ENCODE measurements around the gene DNAAF8. TPM values are rescaled to one million over a fixed set of nuclear protein-coding genes. Genes with fewer than 3 reads are reported as not detected.

Gene DNAAF8
- total and polyA plus RNA-seq, 8 donors, result 0.23 to 1.0 (median 0.58) TPM

DNA sequence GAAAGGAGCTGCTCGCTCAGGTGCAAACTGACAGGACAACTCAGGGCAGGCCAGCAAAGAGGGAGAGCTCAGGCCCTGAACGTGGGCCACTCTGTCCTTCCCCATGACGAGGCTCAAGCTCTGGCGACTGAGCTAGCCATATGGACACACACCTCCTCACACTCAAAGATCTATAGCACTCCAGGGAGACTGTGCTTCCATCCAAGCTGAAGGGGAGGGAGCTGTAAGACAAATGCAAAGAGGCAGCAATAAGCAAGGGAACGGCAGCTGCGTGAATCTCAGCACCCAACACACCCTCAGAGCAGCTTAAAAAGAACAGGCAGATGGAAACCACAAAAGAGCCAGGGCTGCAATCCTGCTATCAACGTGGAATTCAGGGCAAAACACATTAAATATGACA is 27.5 kb upstream of the DNAAF8 start:
- no peak overlapping the region for H3K4me3 ChIP-seq
- no peak for FAIRE-seq
- H3K9me3 ChIP-seq, result no peaks in the 10 kb centered on the region
- H3K27ac ChIP-seq, result no peak overlapping the region
- H3K4me1 ChIP-seq, result no peaks in the 10 kb centered on the region
- TF ChIP-seq, protein P1, sequence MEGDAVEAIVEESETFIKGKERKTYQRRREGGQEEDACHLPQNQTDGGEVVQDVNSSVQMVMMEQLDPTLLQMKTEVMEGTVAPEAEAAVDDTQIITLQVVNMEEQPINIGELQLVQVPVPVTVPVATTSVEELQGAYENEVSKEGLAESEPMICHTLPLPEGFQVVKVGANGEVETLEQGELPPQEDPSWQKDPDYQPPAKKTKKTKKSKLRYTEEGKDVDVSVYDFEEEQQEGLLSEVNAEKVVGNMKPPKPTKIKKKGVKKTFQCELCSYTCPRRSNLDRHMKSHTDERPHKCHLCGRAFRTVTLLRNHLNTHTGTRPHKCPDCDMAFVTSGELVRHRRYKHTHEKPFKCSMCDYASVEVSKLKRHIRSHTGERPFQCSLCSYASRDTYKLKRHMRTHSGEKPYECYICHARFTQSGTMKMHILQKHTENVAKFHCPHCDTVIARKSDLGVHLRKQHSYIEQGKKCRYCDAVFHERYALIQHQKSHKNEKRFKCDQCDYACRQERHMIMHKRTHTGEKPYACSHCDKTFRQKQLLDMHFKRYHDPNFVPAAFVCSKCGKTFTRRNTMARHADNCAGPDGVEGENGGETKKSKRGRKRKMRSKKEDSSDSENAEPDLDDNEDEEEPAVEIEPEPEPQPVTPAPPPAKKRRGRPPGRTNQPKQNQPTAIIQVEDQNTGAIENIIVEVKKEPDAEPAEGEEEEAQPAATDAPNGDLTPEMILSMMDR (IDR thresholded peaks at IDR 0.05), result no peak
- 86 to 87% methylated on average over 7 of the region's 7 CpGs for WGBS, 2 donors
- no peaks in the 10 kb centered on the region for H3K27me3 ChIP-seq
- ATAC-seq, result no peak
- intact Hi-C loops (cut with DNase I), result no loop called here
- peak in 1 of 6 donors; percentile 12 for DNase-seq
- peaks cover 0 to 18% (median 6%) of the 10 kb centered on the region in 3 donors for H3K36me3 ChIP-seq

DNA sequence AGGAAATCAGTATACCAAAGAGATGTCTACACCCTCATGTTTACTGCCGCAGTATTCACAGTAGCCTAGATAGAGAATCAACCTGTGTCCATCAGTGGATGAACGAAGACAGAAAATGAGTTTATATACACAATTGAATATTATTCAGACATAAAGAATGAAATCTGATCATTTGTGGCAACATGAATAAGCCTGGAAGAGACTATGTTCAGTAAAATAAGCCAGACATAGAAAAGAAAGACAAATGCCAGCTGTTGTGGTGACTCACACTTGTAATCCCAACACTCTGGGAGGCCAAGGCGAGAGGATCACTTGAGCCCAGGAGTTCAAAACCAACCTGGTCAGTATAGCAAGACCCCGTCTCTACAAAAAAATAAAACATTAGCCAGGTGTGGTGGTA is 24.9 kb upstream of the DNAAF8 start:
- TF ChIP-seq, protein P1 (IDR thresholded peaks at IDR 0.05), result no peak
- FAIRE-seq (no peak), DNase-seq (no peak), ATAC-seq (no peak)
- Histone ChIP-seq H3K4me1 (no peaks in the 10 kb centered on the region), H3K27me3 (no peaks in the 10 kb centered on the region), H3K4me3 (no peak overlapping the region), H3K27ac (no peak overlapping the region), H3K9me3 (no peaks in the 10 kb centered on the region), H3K36me3 (peaks cover 0 to 11% (median 8%) of the 10 kb centered on the region in 3 donors)
- intact Hi-C loops (cut with DNase I), result no loop called here
- 98 to 99% methylated on average over 4 of the region's 4 CpGs for WGBS, 2 donors

DNA sequence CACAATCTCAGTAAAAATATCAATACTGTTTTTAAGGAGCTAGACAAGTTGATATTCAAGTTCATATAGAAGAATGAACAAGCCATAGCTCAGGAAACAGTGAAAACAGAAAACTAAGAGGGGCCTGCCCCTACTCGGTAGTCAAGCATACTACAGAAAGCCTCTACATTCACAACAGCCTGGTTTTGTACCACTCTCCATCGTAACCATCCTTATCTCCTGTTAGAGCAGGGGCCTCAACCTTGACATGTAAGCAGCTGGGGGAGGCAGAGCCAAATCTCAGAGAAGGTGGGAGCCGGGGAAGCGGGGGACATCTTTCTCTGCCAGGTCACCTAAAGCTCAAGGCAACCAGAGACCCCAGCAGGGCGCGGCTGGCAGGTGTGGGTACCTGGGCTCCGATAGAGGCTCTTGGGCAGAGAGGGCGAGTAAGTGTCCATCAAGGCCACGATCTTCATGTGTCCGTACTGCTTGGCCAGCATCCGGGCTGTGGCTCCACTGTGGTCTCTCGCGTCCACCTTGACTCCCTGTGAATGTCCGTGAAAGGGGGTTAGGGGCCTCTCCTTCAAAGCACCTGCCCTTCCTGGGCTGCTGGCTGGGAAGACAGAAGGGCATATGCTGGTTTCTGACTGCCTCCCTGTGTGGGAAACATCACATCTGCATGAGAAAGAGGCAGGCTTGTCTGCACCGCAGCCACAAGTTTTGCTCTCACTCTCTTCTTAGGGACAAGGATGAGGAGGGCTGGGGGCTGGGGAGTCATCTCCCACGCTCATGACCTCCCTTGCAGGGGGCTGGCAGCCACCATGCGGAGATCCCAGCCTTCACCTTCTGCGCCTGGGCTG is 20.5 kb upstream of the DNAAF8 start:
- ATAC-seq (peak; percentile 83 to 95 (median 88)), DNase-seq (peak in 2 of 6 donors; percentile 42 to 51), FAIRE-seq (no peak)
- Histone ChIP-seq H3K4me3 (peak overlapping the region in 2 of 4 donors; percentile 19 to 31), H3K36me3 (peaks cover 0 to 5% (median 0%) of the 10 kb centered on the region in 3 donors), H3K9me3 (no peaks in the 10 kb centered on the region), H3K27ac (peak overlapping the region; percentile 6 to 50 (median 40)), H3K27me3 (no peaks in the 10 kb centered on the region), H3K4me1 (no peaks in the 10 kb centered on the region)
- intact Hi-C loops (cut with DNase I), result no loop called here
- 33 to 44% methylated on average over 18 of the region's 18 CpGs for WGBS, 2 donors
- TF ChIP-seq, protein P1 (IDR thresholded peaks at IDR 0.05), result no peak

DNA sequence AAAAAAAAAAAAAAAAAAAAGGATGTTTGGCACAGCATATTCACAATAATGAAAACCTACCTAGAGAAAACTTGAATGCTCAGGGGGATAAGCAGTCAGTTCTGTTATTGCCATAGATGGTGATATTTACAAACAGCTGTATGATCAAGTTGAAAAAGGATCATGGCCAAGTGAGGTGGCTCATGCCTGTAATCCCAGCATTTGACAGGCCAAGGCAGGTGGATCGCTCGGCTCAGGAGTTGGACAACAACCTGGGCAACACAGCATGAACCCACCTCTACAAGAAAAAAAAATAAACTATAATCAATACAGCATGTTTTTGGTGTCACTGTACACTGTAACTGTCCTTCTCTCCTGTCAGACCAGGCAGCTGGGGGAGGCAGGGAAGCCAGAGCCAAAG is 19.3 kb upstream of the DNAAF8 start:
- Histone ChIP-seq H3K4me1 (no peaks in the 10 kb centered on the region), H3K27me3 (no peaks in the 10 kb centered on the region), H3K36me3 (peaks cover 0 to 5% (median 0%) of the 10 kb centered on the region in 3 donors), H3K27ac (no peak overlapping the region), H3K4me3 (no peak overlapping the region), H3K9me3 (no peaks in the 10 kb centered on the region)
- TF ChIP-seq, protein P1 (IDR thresholded peaks at IDR 0.05), result no peak
- intact Hi-C loops (cut with DNase I), result no loop called here
- no peak for FAIRE-seq
- DNase-seq, result peak in 1 of 6 donors; percentile 10
- WGBS, 2 donors, result 92 to 93% methylated on average over 2 of the region's 2 CpGs
- ATAC-seq, result no peak

DNA sequence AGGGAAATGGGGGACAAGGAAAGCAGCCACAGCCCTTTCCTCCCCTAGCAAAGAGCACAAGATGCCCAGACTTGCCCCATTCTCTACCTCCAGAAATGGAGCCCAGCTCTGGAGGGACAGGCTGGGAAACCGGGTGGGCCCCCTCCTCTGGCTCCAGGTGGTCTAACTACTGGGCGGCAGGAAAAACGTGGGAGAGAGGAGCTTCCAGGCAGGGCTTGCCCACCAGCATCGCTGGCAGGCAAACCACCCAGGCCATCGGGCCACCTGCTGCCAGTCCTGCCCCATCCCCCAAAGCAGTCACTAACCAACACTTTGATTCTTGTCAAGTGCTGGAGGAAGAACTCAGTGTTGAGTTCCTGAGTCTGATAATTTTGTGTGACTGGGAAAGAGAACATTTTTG is 15.9 kb upstream of the DNAAF8 start:
- TF ChIP-seq, protein P1 (IDR thresholded peaks at IDR 0.05), result no peak

More for the DNA sequence above, 15.9 kb upstream of the DNAAF8 start:
- FAIRE-seq (no peak), DNase-seq (no peak), ATAC-seq (no peak)
- no peaks in the 10 kb centered on the region for H3K36me3 ChIP-seq
- no peak overlapping the region for H3K4me3 ChIP-seq
- no peaks in the 10 kb centered on the region for H3K9me3 ChIP-seq
- no peaks in the 10 kb centered on the region for H3K27me3 ChIP-seq
- H3K27ac ChIP-seq, result no peak overlapping the region
- H3K4me1 ChIP-seq, result no peaks in the 10 kb centered on the region
- intact Hi-C loops (cut with DNase I), result no loop called here
- WGBS, 2 donors, result 73 to 79% methylated on average over 5 of the region's 5 CpGs

Measured in pancreas (tissue), 10 donors.